Cardiac fibroblast (primary cell): ENCODE data around the gene C3orf18.

Experiments used
- DNase-seq, 2 donors: peaks; one replicate each; pipeline versions ENCODE4 v3.0.0 to v3.0.0-alpha.2; 2010; ENCODE audit warnings: low read depth in 2 of 2
- H3K4me3 ChIP-seq, 2 donors: replicated peaks in 1 of 2; 1 replicate in 1 of 2; 2 replicates in 1 of 2; pipeline ENCODE4 v1.5.1; 2011; ENCODE audit warnings: low read depth in 2 of 2, low read length in 2 of 2, mild to moderate bottlenecking in 2 of 2, moderate library complexity in 1 of 2
- CTCF ChIP-seq: IDR thresholded peaks from one replicate; pipeline ENCODE4 v1.5.1; 2011; ENCODE audit warnings: low read depth, mild to moderate bottlenecking, low read length, inconsistent platforms

C3orf18 gene

GRCh38 chr3:50602595-50603191, 35.1 kb upstream of the C3orf18 start:
- no peak for DNase-seq
- no peak for TF ChIP-seq CTCF
- H3K4me3 ChIP-seq = no peak overlapping the region

- TF ChIP-seq CTCF = no peak
- peak; percentile 97 to 99 for DNase-seq
- H3K4me3 ChIP-seq = peak overlapping the region; percentile 5 to 7
These were observed 33.5 kb upstream of the C3orf18 start for GRCh38 chr3:50600841-50601591.

GRCh38 chr3:50600141-50600753, 32.7 kb upstream of the C3orf18 start:
- no peak for TF ChIP-seq CTCF
- H3K4me3 ChIP-seq = no peak overlapping the region
- DNase-seq = no peak

GRCh38 chr3:50599716-50600118, 32.2 kb upstream of the C3orf18 start:
- peak in 1 of 2 donors; percentile 39 for DNase-seq
- no peak for TF ChIP-seq CTCF
- H3K4me3 ChIP-seq = no peak overlapping the region

- no peak for DNase-seq
- TF ChIP-seq CTCF = no peak
- H3K4me3 ChIP-seq = no peak overlapping the region
These were observed 31.7 kb upstream of the C3orf18 start for GRCh38 chr3:50599115-50599715.

- no peak for TF ChIP-seq CTCF
- DNase-seq = no peak
- H3K4me3 ChIP-seq = no peak overlapping the region
These were observed 26.8 kb upstream of the C3orf18 start for GRCh38 chr3:50594253-50594785.
